GM15510 (cell line): ENCODE results near the gene NUCKS1.

ENCODE experiments used
- POLR2A ChIP-seq: IDR thresholded peaks from 3 replicates; pipeline ENCODE4 v1.6.1; 2011; ENCODE audit warnings: borderline replicate concordance; ENCODE audit not compliant: insufficient read length; ENCODE audit errors: extremely low read depth

Gene NUCKS1

DNA sequence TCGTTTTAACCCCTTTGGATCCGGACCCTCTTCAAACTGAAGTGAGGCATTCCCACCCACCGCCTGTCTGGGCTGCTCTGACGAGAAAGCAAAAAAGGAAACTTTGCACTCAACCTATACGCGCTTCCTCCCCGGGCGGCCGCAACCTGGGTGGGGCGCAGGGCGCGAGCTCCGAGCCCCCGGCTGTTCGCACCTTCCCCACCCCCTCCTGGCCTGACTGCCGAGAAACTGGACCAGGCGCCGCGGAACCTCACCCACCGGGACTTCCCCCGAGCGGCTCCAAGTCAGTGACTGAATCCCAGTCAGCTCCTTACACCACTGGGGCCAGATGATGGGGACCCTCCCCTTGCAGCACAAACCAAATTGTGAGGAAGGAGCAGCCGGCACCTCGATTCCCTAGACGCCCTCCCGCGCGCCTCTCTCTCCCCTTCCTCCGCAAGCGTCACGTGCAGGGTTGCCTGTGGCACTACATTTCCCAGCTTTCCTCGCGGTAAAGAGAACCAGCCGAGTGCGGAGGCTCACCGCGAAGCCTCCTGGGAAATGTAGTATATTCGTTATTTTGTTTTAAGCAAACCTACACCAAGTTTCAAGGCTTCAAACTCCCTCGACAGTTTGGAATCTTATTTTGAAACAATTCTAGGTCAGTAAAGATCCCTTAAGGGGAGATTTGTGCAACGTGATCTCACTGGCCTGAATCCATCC, 25.2 kb upstream of the NUCKS1 start, which contains the start of gene RAB29:
Gene RAB29, minus strand, starts transcription at position 468 of the 702 bp plus-strand sequence. CDS start 526 bp downstream, outside the sequence.
- peak; percentile 24 for TF ChIP-seq POLR2A

DNA sequence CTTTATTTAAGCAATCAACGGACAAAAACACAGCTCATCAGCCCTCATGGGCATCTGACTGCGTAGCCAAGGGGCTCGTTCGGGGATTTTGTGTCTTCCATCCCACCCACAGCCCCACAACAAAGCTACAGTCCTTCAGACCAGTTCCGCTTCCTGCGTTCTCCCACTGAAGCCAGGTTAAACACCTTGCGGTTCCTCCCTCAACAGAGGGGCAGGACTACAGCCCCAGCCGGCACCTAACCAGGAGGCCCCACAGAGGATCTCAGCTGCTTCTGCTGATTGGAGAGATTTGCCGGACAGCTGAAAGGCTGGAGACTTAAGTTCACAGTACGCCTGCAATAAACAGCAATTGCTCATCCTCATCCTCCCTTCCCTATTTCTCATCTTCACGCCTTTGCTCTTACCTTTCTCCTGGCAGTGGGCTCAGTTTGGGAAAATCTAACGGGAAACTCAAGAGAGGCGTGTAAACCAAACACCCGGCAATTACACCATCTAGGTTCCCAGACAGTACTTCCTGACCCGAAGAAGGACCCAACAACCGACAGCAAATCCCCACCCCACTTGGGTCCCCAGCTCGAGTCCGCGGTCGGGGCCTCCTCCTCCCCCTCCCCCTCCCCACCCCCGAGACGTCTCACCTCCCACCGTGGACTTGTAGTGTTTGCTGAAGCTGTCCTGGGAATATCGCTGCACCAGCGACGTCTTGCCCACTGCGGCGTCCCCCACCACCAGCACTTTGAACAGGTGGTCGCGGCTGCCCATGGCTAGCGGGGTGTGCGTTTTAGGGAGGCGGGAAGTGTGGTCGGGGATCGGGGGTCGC, 24.4 kb upstream of the NUCKS1 start:
- TF ChIP-seq POLR2A: no peak

DNA sequence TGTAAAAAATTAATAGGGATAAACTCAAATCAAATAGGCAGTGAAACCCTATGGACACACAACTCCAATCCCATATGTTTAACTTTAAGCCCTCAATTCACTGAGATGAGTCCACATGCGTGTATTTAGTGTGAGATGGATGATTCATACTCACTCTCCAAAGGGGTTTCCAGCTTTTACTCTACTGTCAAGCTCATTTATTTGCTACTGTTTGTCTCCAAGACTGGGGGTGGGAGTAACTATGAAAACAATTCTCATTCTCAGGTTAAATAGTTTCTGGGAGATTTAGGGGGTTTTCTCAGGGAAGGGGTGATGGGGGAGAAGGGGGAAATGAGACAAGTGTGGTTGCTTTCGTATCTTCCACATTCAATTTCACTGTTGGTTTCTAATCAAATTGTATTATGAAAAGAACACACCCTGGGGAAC, 22.6 kb upstream of the NUCKS1 start:
- TF ChIP-seq POLR2A: no peak

DNA sequence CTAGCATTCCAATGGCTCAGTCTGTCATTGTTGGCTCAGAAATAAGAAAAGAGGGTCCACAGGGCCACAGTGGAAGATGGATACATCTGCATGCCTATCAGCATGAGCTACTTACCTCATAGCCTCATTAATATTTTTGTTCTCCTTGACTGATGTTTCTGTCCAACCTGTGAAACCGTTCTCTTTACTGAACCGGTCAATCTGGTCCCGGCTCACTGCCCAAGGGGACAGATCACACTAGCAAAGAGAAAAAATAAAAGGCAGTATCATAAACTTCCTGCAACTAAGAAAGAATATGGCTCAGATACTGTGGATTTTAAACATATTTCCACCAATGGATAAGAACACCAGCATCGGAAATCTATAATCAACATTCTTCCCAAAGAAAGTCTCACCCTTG, 20.6 kb upstream of the NUCKS1 start:
- no peak for TF ChIP-seq POLR2A

GRCh38 chr1:205769641-205770365, 19.8 kb upstream of the NUCKS1 start:
- TF ChIP-seq POLR2A: no peak

DNA sequence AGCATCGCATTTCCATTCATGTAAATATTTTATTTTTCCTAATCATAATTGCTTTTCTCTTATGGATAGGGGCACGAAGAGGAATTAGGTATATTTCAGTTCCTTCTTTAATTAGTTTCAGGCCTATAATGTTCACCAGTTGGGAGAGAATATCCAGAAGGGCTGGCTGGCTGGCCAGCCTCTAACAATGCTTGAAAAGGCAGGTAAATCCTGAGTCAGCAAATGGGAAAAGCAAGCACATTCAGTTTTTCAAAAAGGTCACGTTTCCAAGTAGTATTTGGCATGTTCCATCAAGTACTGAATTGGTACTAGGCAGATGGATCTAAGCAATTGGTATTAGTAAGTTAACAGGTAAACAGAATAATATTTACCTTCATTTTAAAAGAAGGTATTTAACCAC, 17.3 kb upstream of the NUCKS1 start:
- TF ChIP-seq POLR2A: no peak

- TF ChIP-seq POLR2A: no peak
Observed at GRCh38 chr1:205766570-205766969, 16.6 kb upstream of the NUCKS1 start.

DNA sequence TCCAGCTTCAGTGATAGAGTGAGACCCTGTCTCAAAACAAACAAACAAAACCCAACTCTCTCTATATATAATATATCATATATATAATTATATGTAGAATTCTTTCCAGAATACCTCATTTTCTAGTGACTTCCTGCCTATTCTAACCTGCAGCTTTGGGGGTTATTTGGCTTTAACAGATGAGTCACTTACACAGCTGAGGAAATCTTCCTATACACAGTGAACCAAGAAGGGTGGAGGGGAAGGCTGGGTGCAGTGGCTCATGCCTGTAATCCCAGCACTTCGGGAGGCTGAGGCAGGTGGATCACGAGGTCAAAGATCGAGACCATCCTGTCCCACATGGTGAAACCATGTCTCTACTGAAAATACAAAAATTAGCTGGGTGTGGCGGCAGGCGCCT, 16.1 kb upstream of the NUCKS1 start:
- TF ChIP-seq POLR2A: no peak

DNA sequence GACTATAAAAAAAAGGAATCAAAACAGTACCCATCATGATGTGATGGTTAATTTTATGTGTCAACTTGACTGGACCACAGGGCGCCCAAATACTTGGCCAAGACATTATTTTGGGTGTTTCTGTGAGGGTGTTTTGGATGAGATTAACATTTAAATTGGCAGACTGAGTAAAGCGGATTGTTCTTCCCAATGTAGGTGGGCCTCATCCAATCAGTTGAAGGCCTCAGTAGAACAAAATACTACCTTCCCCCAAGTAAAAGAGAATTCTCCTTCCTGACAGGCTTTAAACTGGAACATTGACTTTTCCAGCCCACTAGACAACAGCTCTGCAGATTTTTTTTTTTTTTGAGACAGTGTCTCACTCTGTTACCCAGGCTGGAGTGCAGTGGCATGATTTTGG, 14.6 kb upstream of the NUCKS1 start:
- TF ChIP-seq POLR2A: no peak

DNA sequence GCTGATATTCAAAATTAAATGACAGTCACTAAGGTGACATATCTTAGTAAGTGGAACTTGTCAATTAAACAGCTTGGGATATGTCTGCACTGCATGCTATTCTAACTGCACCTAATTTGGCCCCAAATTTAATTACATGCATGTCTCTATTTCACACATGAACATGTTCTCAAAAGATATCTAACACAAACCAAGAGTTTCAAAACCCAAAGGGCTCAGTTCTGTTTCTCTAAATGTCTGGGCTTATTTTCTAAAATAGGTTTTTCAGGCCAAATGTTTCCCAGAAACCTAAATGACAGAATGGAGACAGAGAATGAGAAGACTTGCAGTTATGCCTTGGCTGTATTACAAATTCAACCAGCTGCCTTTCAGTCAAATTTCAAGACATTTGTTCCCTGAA, 14.0 kb upstream of the NUCKS1 start:
- no peak for TF ChIP-seq POLR2A

DNA sequence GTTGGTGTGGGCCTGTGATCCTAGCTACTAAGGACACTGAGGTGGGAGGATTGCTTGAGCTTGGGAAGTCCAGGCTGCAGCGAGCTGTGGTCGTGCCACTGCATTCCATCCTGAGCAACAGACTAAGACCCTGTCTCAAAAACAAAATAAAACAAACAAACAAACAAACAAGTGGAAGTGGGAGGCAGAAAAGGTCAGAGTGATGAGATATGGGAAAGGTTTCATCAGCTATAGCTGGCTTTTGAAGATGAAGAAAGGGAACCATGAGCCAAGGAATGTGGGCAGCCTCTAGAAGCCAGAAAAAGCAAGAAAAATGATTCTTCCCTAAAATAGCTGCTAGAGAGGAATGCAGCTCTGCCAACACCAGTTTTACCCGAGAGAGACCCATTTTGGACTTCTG, 10.6 kb upstream of the NUCKS1 start:
- TF ChIP-seq POLR2A: no peak

DNA sequence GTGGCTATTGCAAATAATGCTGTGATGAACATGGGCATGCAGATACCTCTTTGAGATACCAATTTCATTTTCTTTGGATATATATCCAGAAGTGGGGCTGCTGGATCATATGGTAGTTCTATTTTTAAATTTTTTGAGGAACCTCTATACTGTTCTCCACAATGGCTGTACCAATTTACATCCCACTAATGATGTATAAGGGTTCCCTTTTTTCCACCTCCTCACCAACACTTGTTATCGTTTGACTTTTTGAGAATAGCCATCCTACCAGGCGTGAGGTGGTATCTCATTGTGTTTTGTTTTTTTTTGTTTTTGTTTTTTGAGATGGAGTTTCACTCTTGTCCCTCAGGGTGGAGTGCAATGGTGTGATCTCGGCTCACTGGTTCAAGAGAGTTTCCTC, 6.6 kb upstream of the NUCKS1 start:
- TF ChIP-seq POLR2A: no peak

- no peak for TF ChIP-seq POLR2A
Observed at GRCh38 chr1:205754857-205755256, 4.9 kb upstream of the NUCKS1 start.

GRCh38 chr1:205751036-205751651, 1.2 kb upstream of the NUCKS1 start:
- no peak for TF ChIP-seq POLR2A
